ENCODE results near the gene CPLX3. TPM values are rescaled to one million over a fixed set of nuclear protein-coding genes. Genes with fewer than 3 reads are reported as not detected.
A peak's percentile ranks its signal among the peaks of the same experiment; 100 is the strongest.

CPLX3 gene
- total RNA-seq, 1 donor from 2014 or later = not detected

GRCh38 chr15:74873036-74873755 lies 46.8 kb downstream of the CPLX3 start, which contains the start of gene SCAMP2:
Gene SCAMP2, minus strand, starts transcription at chr15:74873365. Its CDS starts 110 bp downstream, at chr15:74873255.
- peak; percentile 93 for DNase-seq (ENCODE audit: extremely low spot score, unreplicated experiment)
- TF ChIP-seq CTCF (conservative IDR thresholded peaks at IDR 0.05) = no peak
- H3K27me3 Mint-ChIP-seq = peaks cover 8% of the 10 kb centered on the region
- peaks cover under 1% of the 10 kb centered on the region for H3K9me3 Mint-ChIP-seq
- peak within 1 kb of the TSS; percentile 95 for H3K4me3 Mint-ChIP-seq
- H3K36me3 Mint-ChIP-seq = peaks cover 7% of the 10 kb centered on the region
- H3K4me1 Mint-ChIP-seq (ENCODE audit: unreplicated experiment) = peaks cover 26% of the 10 kb centered on the region
- H3K27ac Mint-ChIP-seq = peak within 1 kb of the TSS; percentile 97

- peaks cover 6% of the 10 kb centered on the region for H3K36me3 Mint-ChIP-seq
- H3K4me1 Mint-ChIP-seq (ENCODE audit: unreplicated experiment) = peaks cover 25% of the 10 kb centered on the region
- H3K9me3 Mint-ChIP-seq = no peaks in the 10 kb centered on the region
- H3K27me3 Mint-ChIP-seq = peaks cover 8% of the 10 kb centered on the region
- no peak for TF ChIP-seq CTCF (conservative IDR thresholded peaks at IDR 0.05)
- no peak for DNase-seq (ENCODE audit: extremely low spot score, unreplicated experiment)
- H3K4me3 Mint-ChIP-seq = peak overlapping the region; percentile 95
- H3K27ac Mint-ChIP-seq = peak overlapping the region; percentile 97
Measured at GRCh38 chr15:74873756-74874424, 47.5 kb downstream of the CPLX3 start.

GRCh38 chr15:74878273-74878672 lies 51.8 kb downstream of the CPLX3 start:
- Mint-ChIP-seq H3K27me3 (peaks cover 8% of the 10 kb centered on the region), H3K27ac (no peak overlapping the region), H3K36me3 (no peaks in the 10 kb centered on the region), H3K9me3 (no peaks in the 10 kb centered on the region), H3K4me3 (no peak overlapping the region), H3K4me1 (ENCODE audit: unreplicated experiment) (peaks cover 4% of the 10 kb centered on the region)
- no peak for TF ChIP-seq CTCF (conservative IDR thresholded peaks at IDR 0.05)
- no peak for DNase-seq (ENCODE audit: extremely low spot score, unreplicated experiment)

Small RNA genes lying within 50 kb of the gene (microRNA-seq; reads per million reads assigned to microRNA genes)
- not detected for gene MIR4513
- 1.1 reads per million for gene MIR6882

Other genes with a start within 250 kb of the CPLX3 start
- 73.6 and 76.5 TPM in 2 replicates for gene CLK3, start 210.8 kb upstream of the CPLX3 start, total RNA-seq (ENCODE audit: low replicate concordance)
- gene EDC3, start 130.6 kb upstream of the CPLX3 start, total RNA-seq (ENCODE audit: low replicate concordance) = 72.3 and 105 TPM in 2 replicates
- gene CYP1A1, start 101.1 kb upstream of the CPLX3 start, total RNA-seq (ENCODE audit: low replicate concordance) = 189 and 410 TPM in 2 replicates
- 1.6 TPM in 1 of 2 replicates, not detected in the other for gene CYP1A2, start 77.8 kb upstream of the CPLX3 start, total RNA-seq (ENCODE audit: low replicate concordance)
- 77.4 and 102 TPM in 2 replicates for gene CSK, start 44.5 kb upstream of the CPLX3 start, total RNA-seq (ENCODE audit: low replicate concordance)
- gene LMAN1L, start 13.8 kb upstream of the CPLX3 start, total RNA-seq (ENCODE audit: low replicate concordance) = not detected in 2 replicates
- 44.9 and 46.4 TPM in 2 replicates for gene ULK3, start 16.5 kb downstream of the CPLX3 start, total RNA-seq (ENCODE audit: low replicate concordance)
- gene SCAMP2, start 46.7 kb downstream of the CPLX3 start, total RNA-seq (ENCODE audit: low replicate concordance) = 58.0 and 100 TPM in 2 replicates
- 32.7 and 50.3 TPM in 2 replicates for gene MPI, start 63.4 kb downstream of the CPLX3 start, total RNA-seq (ENCODE audit: low replicate concordance)
- 112 and 117 TPM in 2 replicates for gene FAM219B, start 80.2 kb downstream of the CPLX3 start, total RNA-seq (ENCODE audit: low replicate concordance)
- 248 and 307 TPM in 2 replicates for gene COX5A, start 111.4 kb downstream of the CPLX3 start, total RNA-seq (ENCODE audit: low replicate concordance)
- 9.9 and 11.3 TPM in 2 replicates for gene RPP25, start 130.1 kb downstream of the CPLX3 start, total RNA-seq (ENCODE audit: low replicate concordance)
- gene SCAMP5, start 168.9 kb downstream of the CPLX3 start, total RNA-seq (ENCODE audit: low replicate concordance) = 38.1 and 41.8 TPM in 2 replicates
- gene PPCDC, start 197.0 kb downstream of the CPLX3 start, total RNA-seq (ENCODE audit: low replicate concordance) = 19.1 and 23.6 TPM in 2 replicates

All from type B pancreatic cell (in vitro differentiated cells).